Epithelial cell of proximal tubule (primary cell): ENCODE data around the gene GCK. TPM values are rescaled to one million over a fixed set of nuclear protein-coding genes. Genes with fewer than 3 reads are reported as not detected.

Experiments
- DNase-seq: peaks from one replicate; pipeline ENCODE4 v3.0.0-alpha.2; 2011; ENCODE audit warnings: low read depth
- H3K4me3 ChIP-seq: 2 replicates; pipeline ENCODE4 v1.5.1; 2011; ENCODE audit warnings: low read depth, mild to moderate bottlenecking, low read length
- total RNA-seq: library from RNA; depleted of rRNA; stranded (reverse); fragments of >200 nt; gene quantifications from 2 replicates; pipeline ENCODE4 v1.2.3, GENCODE V29; 2015
- TF ChIP-seq, protein P1 (sequence below): conservative IDR thresholded peaks from 2 replicates; pipeline ENCODE4 v1.5.1; 2012; ENCODE audit warnings: low read depth, mild to moderate bottlenecking, low read length

GCK gene
- total RNA-seq, 1 donor from 2014 or later: 1.0 TPM

DNA sequence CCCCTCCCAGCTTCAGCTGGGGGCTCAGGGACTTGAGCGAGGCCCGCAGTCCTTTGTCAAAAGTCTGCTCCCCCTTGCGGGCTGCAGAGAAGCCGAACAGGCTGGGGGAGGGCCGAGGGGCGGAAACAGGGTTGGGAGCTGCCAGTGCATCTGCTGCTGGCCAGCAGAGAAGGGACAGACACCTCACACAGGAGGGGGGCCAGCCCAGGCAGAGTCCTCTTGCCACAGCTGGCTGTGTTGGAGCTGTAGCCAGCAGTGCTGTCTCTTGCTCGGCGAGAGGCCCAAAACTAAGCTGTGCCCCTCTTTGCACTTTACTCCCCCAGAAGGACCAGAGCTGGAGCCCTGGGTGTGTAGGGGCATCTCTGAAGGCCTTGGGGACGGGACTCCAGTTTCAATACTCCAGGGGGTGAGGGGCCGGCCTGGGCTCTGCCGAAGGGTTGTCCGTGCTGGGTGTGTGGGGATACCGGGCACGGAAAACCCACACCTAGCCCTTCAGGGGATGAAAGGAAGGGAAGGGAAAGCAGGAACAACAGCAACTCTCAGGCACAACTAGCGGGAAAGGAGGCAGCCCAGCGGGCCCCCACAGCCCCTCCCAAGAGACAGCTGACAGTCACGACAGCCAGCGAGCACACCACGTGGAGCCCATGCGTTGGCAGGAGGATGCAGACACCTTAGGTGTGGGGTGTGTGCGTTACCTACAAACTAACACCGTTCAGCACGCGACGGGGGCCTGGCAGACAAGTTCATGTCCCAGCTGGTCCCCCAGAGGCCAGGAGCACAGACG lies 29.4 kb upstream of the GCK start:
- no peak for DNase-seq
- TF ChIP-seq, protein P1, sequence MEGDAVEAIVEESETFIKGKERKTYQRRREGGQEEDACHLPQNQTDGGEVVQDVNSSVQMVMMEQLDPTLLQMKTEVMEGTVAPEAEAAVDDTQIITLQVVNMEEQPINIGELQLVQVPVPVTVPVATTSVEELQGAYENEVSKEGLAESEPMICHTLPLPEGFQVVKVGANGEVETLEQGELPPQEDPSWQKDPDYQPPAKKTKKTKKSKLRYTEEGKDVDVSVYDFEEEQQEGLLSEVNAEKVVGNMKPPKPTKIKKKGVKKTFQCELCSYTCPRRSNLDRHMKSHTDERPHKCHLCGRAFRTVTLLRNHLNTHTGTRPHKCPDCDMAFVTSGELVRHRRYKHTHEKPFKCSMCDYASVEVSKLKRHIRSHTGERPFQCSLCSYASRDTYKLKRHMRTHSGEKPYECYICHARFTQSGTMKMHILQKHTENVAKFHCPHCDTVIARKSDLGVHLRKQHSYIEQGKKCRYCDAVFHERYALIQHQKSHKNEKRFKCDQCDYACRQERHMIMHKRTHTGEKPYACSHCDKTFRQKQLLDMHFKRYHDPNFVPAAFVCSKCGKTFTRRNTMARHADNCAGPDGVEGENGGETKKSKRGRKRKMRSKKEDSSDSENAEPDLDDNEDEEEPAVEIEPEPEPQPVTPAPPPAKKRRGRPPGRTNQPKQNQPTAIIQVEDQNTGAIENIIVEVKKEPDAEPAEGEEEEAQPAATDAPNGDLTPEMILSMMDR: no peak
- H3K4me3 ChIP-seq: no peak overlapping the region

DNA sequence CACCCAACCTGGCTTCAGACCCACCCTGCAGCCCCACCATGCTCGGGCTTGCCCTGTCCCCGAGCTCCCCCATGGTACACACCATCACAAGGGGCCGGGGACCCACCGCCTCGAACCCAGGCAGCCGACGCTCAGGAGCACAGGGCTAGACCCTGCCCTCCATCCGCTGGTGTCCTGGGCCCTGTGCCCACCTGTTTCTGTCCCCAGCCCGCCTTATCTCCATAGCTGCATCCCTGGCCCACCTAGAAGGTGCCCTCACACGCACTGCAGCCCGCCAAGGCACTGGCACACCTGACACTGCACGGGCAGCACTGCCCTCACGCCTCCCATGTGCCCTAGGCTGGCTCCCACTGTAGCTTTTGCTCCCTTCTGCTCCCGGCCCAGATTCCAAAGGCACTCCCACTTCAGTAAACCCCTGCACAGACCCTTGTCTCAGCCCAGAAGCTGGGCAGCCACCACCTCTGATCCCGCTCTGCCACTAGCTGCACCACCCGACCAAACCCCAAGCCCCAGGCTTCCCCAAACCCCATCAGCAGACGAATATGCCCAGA lies 28.7 kb upstream of the GCK start:
- no peak overlapping the region for H3K4me3 ChIP-seq
- DNase-seq: no peak
- TF ChIP-seq, protein P1: no peak

DNA sequence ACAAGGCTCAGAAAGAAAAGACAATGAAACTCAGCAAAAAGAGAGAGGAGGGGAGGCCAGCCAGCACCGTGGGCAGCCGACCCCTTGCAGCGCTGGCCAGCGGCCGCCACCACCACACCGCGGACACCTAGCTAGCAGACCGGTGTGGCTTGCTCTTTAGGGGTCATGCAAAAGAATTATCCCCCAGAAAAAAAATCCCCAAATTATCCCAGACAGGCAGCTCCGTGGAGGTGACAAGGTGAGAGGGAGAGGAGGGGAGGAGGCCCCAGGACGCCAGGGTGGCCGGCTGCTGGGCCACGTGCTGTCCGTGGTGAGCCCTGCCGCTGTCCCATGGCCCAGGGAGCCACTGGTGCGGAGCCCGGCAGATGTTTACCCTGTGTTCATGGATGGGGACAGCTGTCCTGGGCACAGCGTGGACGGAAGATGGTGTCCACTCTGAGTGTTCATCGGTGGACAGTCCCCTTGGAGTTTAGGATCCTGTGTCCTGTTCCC lies 28.0 kb upstream of the GCK start:
- no peak for DNase-seq
- H3K4me3 ChIP-seq: no peak overlapping the region
- TF ChIP-seq, protein P1: no peak

DNA sequence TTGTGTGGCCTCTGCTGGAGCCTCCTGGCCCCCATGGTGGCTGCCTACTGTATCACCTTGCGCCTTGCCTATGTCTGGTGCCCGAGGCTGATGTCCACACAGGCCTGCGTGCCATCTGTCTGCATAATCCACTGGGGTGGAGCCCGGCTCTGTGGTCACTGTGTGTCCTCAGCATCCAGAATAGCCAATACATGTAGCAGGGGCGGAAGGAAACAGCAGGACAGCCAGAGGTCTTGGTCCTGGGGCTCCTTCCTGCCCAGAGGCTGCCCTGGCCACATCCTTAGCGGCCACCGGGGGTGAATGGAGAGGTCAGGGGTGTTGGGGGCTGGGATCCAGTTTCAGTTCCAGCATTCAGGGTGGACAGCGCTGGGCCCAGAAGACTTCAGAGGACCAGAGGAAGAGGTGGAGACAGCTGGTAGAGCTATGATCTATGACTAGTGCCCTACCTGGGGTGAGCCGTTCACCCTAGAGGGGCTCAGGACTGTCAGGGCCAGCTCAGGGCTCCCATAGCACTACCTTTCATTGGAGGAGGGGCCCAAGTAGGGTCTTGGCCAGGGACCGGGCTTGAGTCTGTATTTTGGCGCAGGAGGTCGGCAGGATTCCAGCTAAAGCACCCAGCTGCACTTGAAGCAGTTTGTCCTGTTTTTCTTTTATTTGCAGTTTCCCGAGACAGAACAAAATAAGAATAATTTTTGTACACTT lies 27.4 kb upstream of the GCK start:
- TF ChIP-seq, protein P1: no peak
- H3K4me3 ChIP-seq: no peak overlapping the region
- no peak for DNase-seq

DNA sequence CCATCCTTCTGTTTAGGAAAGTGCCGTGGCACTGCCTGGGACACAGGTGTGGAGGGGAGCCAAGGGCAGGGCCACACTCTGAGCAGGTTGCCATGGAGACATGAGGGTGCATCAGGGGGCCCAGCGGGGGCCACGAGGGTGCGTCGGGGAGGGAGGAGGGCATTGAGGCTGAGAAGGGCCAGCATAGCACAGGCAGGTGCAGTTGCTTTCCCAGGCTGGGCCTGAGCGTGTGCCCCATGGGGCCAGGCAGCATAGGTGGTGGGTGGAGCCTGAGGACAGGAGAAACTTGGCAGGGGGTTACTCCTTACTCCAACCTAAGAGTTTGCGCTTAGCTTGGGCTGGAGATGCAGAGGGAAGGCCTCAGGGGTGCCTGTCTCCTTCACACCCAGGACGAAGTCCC lies 26.8 kb upstream of the GCK start:
- no peak overlapping the region for H3K4me3 ChIP-seq
- no peak for DNase-seq
- TF ChIP-seq, protein P1: no peak

DNA sequence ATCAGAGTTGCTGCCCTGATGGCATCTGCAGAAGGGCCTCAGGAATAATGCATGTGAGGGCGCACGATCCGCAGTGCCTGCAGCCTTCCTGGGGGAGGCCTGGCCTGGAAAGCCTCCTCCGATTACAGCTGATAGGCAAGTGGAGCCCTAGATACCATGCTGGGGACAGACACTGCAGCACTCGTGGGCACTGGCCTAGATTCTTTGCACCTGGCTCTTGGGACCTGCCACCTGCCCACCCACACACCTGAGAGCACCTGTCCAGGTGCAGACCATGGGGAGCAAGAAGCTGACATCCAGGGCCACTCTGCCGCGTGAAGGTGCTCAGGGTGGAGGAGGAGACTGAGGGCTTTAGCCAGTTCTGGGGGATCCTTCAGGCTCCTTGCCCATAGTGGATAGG lies 26.3 kb upstream of the GCK start:
- H3K4me3 ChIP-seq: no peak overlapping the region
- DNase-seq: no peak
- TF ChIP-seq, protein P1: no peak
